Measurements from ENCODE around the gene KPNA1. TPM values are rescaled to one million over a fixed set of nuclear protein-coding genes. Genes with fewer than 3 reads are reported as not detected.

KPNA1 gene
- total RNA-seq, 1 experiment from 2014 or later, result 118 TPM

GRCh38 chr3:122558605-122559004 lies 43.9 kb upstream of the KPNA1 start:
- H3K9me3 ChIP-seq (ENCODE audit: control insufficient read depth, insufficient read depth, low read depth, low read length), result no peaks in the 10 kb centered on the region
- ATAC-seq (no peak), DNase-seq (ENCODE audit: low read depth, low spot score) (no peak)
- TF ChIP-seq REST (IDR thresholded peaks at IDR 0.05; ENCODE audit: insufficient read depth in 1 of 2, low read depth in 2 of 2, low read length in 1 of 2) (no peak), CTCF (IDR thresholded peaks at IDR 0.05) (no peak), TCF7L2 (IDR thresholded peaks at IDR 0.05; ENCODE audit: low read depth, low read length) (no peak), SIN3A (IDR thresholded peaks at IDR 0.05; ENCODE audit: borderline replicate concordance, insufficient read depth, low read depth, low read length) (no peak), POLR2AphosphoS5 (IDR thresholded peaks at IDR 0.05; ENCODE audit: low read depth, low read length) (no peak)
- BruUV-seq (replicated peaks), result no TSS peak
- H3K4me1 ChIP-seq (ENCODE audit: control insufficient read depth, insufficient read depth, low read length), result peaks cover 3% of the 10 kb centered on the region; the same call in 1 of the 2 replicates
- H3K36me3 ChIP-seq (ENCODE audit: control insufficient read depth, insufficient read depth, low read length), result no peaks in the 10 kb centered on the region
- CTCF ChIA-PET, result interaction anchor here (0.9 kb wide), 1 partner anchor 121 kb away, joined by 3 read pairs; no protein-coding TSS in a partner anchor
- intact Hi-C loops (cut with micrococcal nuclease; ENCODE audit: unreplicated experiment), result no loop called here
- no peak overlapping the region for H3K4me3 ChIP-seq (ENCODE audit: low read depth in 2 of 2, low read length in 2 of 2)
- POLR2A ChIA-PET, result interaction anchor here (0.6 kb wide), 1 partner anchor 157 kb away, joined by 3 read pairs; no protein-coding TSS in a partner anchor
- H3K27ac ChIP-seq (ENCODE audit: low read length), result no peak overlapping the region
- in situ Hi-C loops (cut with HindIII; ENCODE audit: low pct_unique_long_range_greater_than_20kb, low sequenced_read_pairs), result no loop called here
- no peaks in the 10 kb centered on the region for H3K27me3 ChIP-seq (ENCODE audit: control insufficient read depth, insufficient read depth, low read length)

GRCh38 chr3:122557356-122557755 lies 42.6 kb upstream of the KPNA1 start:
- H3K36me3 ChIP-seq (ENCODE audit: control insufficient read depth, insufficient read depth, low read length), result no peaks in the 10 kb centered on the region
- TF ChIP-seq TCF7L2 (IDR thresholded peaks at IDR 0.05; ENCODE audit: low read depth, low read length), result no peak
- no peak for TF ChIP-seq REST (IDR thresholded peaks at IDR 0.05; ENCODE audit: insufficient read depth in 1 of 2, low read depth in 2 of 2, low read length in 1 of 2)
- TF ChIP-seq POLR2AphosphoS5 (IDR thresholded peaks at IDR 0.05; ENCODE audit: low read depth, low read length), result no peak
- TF ChIP-seq CTCF (IDR thresholded peaks at IDR 0.05), result no peak
- TF ChIP-seq SIN3A (IDR thresholded peaks at IDR 0.05; ENCODE audit: borderline replicate concordance, insufficient read depth, low read depth, low read length), result no peak
- CTCF ChIA-PET, result interaction anchor here (0.7 kb wide), 1 partner anchor 10 kb away, joined by 3 read pairs; no protein-coding TSS in a partner anchor
- ATAC-seq, result no peak
- DNase-seq (ENCODE audit: low read depth, low spot score), result no peak
- no peaks in the 10 kb centered on the region for H3K9me3 ChIP-seq (ENCODE audit: control insufficient read depth, insufficient read depth, low read depth, low read length)
- POLR2A ChIA-PET, result no interaction called here
- no TSS peak for BruUV-seq (replicated peaks)
- in situ Hi-C loops (cut with HindIII; ENCODE audit: low pct_unique_long_range_greater_than_20kb, low sequenced_read_pairs) (no loop called here), intact Hi-C loops (cut with micrococcal nuclease; ENCODE audit: unreplicated experiment) (no loop called here)
- H3K27me3 ChIP-seq (ENCODE audit: control insufficient read depth, insufficient read depth, low read length), result no peaks in the 10 kb centered on the region
- no peak overlapping the region for H3K27ac ChIP-seq (ENCODE audit: low read length)
- no peaks in the 10 kb centered on the region for H3K4me1 ChIP-seq (ENCODE audit: control insufficient read depth, insufficient read depth, low read length)
- no peak overlapping the region for H3K4me3 ChIP-seq (ENCODE audit: low read depth in 2 of 2, low read length in 2 of 2)

Data from Panc1 (cell line).